Colon (tissue), 2 donors: ENCODE results near the gene ZBTB7C.

ENCODE experiments used
- FAIRE-seq: peaks from 2 replicates; lab custom pipeline; 2012; peaks lifted over from hg19 to GRCh38; lab: Jason Lieb, UNC
- donor health status: control.
- donor health status: control.

The ZBTB7C gene

DNA sequence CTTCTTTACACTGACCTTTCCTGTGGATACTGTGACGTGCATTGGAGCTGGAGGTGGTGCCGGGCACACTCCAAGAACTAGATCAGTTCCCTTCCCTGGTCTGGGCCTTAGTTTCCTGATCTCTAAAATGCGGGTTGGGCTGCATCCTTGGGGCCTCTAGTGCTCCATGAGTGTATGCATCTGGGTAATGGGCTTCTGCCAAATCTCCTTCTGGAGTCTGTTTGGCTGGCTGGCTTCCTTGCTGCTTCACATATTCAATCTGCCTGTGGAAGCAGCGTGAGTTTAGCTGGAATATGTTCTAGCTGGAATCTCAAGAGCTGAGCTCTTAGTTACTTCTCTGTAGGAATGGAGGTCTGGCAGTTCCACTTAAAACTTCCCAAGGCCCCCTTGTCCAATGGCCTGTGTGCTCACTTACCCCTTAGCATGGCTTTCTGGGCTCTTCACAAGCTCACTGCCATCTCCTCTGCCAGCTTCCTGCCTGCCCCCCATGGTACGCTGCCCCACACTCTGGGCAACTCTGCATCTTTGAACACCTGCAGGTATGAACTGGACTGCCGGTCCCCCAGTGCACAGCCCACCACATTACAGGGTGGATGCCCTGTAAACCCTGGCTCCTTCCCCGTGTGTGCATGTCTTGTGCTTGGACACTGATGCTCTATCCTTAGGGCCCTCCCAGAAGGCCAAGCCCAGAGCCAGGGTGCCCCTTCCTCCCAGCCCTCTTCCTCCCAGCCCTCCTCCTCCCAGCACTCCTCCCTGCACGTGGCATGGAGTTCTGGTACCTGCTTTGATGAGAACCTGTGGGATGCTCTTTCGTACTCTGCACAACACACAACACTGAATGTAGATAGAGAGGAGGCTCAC lies 375.2 kb downstream of the ZBTB7C start:
- FAIRE-seq: no peak

DNA sequence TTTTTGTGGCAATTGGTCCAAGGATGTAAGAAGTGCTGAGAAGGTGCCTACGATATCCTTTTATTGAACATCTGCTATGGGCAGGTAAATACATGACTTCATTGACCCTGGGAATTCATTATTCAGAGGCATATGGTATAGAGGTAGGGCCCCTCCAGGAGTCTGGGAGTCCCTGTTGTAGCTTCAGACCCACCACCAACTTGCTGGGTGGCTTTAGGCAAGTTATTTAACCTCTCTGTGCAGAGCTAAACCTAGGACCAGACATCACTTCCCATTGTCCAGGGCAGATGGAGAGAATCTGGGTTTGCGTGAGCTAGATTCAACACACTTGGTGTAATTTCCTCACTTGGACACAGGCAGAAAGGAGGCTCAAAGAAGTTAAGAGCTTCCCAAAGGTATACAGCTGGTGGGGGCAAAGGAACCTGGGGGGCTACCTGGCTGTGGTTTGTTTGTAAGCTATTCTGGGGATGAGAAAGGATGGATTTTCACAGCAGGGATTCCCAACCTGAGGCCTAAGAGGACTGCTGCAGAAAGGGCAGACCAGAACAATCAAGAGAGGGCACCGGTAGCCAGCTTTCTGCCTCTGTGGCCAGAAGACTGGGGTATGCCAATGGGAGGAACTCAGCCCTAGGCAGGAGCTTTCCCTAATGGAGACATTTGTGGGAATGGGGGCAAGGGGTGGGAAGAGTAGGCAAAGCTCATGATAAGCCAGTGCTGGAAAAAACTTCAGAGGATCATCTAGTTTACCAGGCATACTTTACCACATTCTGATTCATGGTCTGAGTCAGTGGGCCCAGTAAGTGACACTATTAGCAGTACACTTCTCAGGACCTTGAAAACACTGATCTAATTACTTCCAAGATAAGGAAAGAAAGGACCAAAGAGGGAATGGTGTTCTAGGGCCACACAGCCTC lies 376.1 kb downstream of the ZBTB7C start:
- FAIRE-seq: no peak

DNA sequence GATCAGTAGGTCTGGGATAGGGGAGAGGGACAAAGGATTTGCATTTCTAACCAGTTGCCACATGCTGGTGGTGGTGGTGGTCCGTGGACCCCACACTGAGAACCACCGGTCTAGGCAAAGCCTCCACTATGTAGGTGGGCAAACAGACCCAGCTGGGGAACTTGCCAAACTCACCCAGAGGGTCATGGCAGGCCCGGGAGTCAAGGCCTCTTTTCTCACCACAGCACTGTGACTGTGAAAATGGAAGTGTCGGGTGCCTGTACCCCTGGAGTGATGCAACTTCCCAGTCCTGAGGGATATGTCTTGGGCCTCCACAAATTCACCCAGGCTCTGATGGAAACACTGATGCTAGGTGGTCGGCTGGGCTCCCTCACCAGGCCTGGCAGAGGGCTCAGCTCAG lies 377.5 kb downstream of the ZBTB7C start:
- no peak for FAIRE-seq

DNA sequence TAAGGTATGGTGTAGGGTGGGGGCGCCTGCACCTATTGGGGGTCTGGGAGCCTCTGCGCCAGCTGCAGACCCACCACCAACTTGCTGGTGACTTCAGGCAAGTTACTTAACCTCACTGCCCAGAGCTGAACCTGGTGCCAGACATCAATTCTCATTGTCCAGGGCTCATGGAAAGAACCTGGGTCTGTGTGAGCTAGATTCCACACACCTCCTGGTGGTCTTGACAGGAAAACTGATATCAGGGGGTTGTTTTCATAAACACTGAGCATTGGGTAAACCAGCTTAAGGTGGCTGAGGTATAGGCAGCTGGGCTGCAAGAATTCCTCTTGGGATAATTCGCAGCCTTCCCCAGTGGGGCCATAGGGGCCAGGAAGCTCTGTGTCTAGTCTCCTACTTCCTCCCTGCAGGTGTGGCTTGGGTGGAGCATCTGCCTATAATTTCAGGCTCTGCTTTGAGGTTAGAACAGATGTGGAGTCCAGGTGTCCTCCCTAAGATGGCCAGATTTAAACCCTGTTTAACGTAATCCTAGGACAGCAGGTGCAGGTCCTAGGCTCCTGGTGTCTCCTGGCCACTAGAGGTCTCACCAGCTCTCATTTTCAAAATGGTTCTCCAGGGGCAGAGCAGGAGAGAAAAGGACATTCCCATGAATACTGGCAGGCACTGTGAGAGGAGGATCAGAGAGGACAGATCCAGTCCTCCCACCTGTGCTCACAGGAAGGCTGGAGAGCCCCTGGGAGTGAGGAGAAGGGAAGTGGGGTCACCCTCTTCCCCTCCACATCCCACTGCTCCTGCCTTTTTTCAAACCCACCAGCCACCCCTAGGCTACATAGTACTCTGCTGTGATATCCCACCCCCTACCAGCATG lies 378.3 kb downstream of the ZBTB7C start:
- no peak for FAIRE-seq

DNA sequence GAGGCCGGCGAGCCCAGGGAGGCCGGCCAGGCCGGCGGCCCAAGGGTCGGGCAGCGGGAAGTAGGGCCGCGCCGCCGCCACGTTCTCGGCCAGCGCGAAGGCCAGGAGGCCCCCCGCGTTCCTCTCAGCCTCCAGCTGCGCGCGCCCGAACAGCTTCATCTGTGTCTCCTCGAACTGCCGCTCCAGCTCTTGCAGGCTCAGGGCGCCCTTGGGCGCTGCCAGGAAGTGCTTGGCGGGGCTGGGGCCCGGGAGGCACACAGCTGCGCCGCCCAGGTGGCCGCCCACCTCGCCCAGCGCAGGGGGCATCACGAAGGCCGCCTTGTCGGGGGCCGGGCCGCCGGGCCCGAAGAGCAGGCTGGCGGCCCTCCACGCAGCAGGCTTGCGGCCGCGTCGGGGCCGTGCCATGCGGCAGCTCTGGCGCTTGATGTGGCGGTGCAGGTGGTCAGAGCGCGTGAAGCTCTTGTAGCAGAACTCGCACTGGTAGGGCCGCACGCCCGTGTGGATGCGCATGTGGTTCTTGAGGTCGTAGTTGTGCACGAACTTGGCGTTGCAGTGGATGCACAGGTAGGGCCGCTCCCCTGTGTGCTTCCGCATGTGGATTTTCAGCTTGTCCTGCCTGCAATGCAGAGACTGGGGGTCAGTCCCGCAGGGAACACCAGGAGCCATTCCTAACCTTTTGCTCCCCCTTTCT lies 379.7 kb downstream of the ZBTB7C start:
- FAIRE-seq: no peak

DNA sequence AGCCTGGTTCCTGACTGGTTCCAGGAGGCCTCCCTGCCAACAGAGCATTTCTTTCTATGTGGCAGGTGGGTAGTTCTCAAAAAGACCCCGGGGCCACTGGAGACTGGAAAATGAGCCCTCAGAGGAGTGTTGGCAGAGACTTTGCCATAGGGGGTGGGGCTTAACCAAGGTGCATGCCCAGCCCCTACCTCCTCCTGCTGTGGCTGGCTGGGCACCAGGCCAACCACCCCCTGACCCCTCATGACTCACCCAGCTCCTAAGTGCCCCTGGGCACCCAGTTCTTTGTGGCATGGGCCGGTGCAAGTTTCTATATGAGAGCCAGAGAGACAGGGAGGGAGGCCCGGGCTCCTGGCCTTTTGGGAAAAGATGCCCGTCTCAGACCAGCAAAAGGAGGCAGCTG lies 380.5 kb downstream of the ZBTB7C start:
- FAIRE-seq: no peak

DNA sequence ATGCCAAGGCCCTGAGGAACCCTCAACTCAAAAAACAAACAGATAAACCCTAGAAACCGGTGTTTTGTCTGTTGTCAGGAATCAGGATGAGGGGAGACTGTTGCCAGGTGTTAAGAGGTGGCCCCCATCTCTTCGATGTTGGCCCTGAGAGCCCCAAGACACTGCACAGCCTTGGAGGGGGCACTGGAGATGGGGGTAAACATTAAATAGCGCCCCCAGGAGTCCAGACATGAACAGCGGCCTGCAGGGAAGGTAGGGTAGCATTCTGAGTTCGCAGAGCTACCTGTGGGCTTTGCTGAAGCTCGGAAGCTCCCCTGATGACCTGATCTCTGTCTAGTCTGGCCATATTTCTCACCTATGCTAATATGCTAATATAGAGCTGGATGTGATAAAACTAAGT lies 381.1 kb downstream of the ZBTB7C start:
- no peak for FAIRE-seq

DNA sequence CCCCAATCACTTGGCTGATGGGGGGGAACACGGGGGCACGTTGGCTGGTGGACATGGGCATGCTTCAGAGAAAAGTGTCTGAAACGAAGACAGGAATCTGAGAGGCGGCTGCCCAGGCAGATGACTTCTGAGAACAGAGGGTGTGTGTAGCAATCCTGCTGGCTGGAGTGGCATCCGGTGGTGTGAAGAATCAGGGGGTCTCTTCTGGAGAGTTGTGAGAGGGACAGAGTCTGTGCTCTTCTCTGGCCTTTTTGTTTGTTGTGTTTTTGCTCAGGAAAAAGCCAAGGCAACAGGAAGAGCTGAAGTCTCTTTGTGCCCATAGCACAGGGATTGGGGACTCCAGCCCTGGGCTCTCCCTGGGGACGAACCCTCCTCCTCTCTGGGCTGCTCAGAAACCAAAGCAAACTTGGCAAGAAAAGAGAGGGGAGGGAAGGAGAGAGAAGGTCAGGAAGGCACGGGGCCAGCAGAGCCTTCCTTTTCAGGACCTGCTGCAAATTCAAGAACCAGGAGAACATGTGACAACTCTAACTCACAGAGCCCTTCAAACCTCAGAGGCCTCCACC lies 381.7 kb downstream of the ZBTB7C start:
- FAIRE-seq: no peak

DNA sequence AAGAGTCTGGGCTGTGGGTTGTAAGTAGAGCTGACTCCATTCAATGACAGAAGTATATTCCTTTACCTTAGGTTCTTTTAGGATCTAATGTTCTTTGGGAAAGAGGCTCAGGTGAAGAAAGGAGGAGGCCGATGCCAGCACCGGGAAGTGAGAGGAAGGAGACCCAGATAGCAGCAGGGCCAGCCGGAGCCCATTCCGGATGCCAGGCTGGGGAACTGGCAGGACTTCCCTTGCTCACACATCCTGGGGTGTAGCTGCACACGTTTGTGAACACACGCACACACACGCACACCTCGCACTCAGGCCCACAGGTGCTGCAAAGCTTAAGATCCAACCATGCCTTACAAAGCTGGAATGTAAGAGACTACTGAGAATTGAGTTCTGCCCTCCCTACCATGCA lies 383.0 kb downstream of the ZBTB7C start:
- FAIRE-seq: no peak

DNA sequence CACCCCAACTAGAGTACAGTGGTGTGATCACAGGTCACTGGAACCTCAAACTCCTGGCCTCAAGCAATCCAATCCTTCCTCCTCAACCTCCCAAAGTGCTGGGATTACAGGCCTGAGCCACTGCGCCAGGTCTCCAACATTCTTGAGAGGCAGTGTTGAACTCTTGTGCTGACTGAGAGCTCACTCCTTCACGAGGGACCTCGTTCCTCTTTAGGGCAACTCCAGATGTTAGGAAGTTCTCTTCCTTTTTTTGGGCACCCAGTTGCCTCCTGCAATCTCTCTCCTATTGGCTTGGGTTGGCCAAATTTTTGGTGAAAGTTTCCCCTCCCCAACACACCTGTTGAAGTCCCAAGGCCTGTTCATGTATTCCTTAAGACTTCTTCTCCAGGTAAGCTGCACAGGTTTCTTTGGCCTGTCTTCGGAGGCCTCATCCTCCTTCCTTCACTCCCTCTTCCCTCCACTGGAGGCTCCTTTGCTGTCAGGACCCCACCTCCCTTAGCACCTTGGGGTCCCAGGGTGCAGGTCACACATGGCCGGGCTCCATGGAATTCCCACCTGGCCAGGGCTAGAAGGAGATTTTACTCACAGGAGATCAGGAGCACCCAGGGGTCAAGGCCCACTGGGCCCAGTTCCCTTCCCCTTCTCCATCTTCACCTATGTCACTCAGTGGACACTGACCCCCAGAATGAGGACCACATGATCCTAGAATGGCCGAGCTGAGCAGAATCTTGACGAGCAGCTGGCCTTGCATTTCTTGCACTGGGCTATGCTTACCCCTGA lies 384.1 kb downstream of the ZBTB7C start:
- no peak for FAIRE-seq

DNA sequence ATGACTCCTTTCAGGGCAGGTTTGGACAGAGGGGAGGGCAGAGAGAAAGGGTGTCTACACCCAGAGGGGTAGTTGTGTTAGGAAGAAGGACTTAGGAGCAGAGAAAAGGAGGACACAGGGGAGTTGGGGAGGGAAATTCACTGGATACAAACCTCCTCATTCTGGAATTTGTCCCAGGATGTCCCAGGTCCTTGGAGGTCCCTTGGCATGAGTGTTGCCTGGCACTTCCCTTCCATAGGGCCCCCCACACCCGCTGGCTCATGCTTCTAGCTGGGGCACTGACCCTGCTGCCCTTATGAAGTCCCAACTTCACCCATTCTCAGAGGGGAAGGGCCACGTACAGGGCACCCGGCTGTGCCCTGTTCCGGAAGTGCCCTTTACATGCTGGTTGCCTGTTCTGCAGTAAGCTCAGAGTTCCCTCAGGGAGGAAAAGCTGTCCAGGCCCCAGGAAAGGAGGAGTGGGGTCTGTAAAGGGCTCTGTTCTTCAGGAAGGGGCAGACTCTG lies 385.1 kb downstream of the ZBTB7C start:
- no peak for FAIRE-seq

DNA sequence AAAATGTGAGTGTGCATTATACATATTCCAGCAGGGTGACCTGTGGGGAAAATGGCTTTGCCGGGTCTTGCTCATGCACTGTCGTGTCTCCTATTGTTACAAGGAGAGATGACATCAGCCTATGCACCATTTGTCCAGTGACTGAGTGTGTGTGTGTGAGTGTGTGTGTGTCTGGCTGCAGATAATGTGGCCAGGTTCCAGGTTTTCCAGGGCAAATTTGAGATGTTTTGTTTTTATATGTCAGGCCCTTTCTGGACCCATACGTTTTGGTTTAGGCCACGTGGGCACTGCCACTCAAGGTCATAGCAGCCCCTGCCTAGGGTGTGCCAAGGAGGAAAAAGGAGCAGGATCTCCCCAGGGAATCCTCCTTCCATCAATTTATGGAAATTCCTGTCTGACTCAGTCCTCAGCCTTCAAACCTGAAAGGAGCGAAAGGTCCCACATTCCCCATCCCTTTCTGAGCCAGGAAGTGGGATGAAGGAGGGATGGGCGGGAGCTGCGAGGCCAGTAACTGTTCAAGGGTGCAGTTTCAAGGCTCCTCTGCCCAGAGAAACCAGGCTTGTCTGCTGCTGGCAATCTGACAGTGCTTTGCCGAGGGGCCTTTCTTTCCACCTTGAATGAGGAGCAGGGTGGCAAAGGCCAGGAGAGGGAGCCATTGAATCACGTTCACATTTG lies 385.7 kb downstream of the ZBTB7C start:
- FAIRE-seq: no peak

DNA sequence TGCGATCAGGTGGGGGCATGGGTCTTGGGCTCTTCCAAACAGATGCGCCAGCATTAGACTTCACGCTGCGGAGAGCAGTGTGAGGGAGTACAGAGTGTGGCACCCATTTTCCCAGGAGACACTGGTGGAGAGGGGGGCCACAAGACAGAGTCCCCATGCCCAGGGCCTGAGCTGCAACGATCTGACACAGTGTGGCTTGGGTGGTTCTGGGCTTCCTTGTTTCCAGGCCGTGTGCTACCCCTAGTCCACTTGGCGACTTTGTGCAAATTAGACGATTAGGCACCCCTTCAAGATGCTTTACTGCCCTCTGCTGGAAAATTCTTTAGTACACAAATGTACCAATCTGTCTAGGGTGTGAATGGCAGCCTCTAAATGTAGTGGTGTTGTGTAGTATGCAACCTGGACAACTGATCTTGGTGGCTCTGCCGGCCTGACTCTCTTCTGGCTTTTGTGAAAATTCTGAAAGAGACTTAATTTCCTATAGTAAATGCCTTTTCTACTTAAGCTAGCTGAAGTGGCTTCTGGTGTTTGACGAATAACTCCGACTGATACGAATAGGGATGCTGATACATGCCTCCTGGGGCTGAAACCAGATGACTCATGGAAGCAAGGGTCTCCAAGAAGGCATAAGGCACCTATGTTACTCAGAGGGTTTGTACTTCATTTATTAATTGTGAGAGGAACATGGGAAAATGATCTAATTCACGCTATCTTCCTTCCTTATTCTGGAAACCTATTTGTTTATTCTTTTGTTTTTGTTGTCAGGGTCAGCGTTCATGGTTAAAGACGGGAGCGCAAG lies 386.5 kb downstream of the ZBTB7C start:
- no peak for FAIRE-seq

DNA sequence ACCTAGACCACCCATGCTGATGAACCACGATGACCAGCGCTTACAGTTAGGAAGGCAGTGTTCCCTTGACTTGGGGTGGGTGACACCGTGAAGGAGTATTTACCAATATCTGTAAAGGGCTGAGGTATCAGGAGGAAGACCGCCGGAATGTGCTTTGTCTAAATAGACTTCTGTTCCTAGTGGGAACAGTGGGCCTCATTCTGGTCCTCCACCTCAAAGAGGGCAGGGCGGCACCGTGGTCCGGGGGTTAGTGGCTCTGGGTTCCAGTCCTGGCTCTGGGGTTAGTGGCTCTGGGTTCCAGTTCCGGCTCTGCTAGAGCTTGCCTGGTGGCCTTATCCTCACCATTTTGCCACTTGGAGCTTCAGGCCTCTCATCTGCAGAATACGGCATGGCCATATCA lies 387.2 kb downstream of the ZBTB7C start:
- no peak for FAIRE-seq

DNA sequence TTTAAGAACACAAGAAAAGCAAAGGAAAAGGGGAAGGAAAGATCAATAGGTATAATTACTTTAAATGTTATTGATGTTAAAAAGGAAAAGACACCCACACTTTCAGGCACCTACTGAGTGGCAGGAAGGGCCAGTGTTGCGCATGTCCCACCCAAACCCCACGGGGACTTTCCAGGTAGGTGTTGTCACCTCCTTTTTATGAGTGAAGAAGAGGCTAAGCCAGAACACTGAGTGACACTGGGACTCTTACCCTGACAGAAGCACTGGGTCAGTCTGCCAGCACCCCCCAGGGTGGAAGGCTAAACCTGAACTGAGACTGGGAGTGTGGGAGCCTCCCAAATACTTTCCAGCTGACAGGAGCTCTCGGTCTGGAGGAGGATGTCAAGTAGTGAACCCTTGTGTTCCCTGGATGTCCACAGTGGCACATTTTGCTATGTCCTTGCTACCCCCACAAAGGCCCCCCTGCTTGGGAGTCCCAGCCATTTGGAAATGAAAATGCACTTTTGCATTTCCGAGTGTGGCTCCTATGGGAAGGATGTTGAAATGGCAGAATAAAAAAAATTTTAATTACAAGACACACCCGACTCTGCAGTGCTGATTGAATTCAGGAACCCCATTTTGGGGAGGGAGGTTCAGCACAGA lies 387.8 kb downstream of the ZBTB7C start:
- no peak for FAIRE-seq

DNA sequence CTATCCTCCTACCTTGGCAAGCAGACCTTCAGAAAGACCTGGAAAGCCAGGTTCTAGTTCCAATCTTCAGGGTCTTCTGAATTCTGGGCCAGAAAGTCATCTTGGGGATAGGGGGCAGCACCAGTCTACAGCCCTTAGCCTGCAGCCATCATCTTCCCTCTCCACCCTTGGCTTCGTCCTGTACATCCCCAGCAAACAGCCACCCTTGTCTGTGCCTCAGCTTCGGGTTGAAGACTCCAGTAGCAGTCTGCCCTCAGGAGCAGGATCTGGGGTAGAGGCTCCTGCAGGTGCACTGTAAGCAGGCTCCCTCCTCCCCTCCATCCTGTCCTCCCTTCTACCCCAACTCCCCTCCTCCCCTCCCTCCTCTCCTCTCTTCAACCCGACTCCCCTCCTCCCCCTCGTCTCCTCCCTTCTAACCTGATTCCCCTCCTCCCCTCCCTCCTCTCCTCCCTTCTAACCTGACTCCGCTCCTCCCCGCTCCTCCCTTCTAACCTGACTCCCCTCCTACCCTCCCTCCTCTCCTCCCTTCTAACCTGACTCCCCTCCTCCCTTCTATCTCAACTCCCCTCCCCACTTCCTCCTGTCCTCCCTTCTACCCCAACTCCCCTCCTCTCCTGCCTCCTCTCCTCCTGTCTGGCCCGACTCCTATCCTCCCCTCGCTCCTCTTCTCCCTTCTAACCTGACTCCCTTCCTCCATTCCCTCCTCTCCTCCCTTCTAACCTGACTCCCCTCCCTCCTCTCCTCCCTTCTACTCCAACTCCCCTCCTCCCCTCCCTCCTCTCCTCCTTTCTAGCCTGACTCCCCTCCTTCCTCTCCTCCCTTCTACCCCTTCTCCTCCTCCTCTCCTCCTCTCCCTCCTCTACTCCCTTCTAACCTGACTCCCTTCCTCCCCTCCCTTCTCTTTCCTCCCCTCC lies 388.6 kb downstream of the ZBTB7C start:
- no peak for FAIRE-seq
